Osteocyte (in vitro differentiated cells): ENCODE data around the gene IGF2R. TPM values are rescaled to one million over a fixed set of nuclear protein-coding genes. Genes with fewer than 3 reads are reported as not detected.

ENCODE experiments used
- DNase-seq: peaks from one replicate; pipeline ENCODE4 v3.0.0; 2021; ENCODE audit warnings: mixed read lengths; ENCODE audit not compliant: unreplicated experiment; ENCODE audit errors: extremely low spot score
- H3K27ac Mint-ChIP-seq: one replicate; pipeline ENCODE4 v1.8.0; 2021; ENCODE audit warnings: mild to moderate bottlenecking, mixed read lengths; ENCODE audit not compliant: unreplicated experiment
- H3K27me3 Mint-ChIP-seq: one replicate; pipeline ENCODE4 v1.8.0; 2021; ENCODE audit warnings: mixed read lengths; ENCODE audit not compliant: unreplicated experiment
- H3K36me3 Mint-ChIP-seq: one replicate; pipeline ENCODE4 v1.8.0; 2021; ENCODE audit warnings: mixed read lengths; ENCODE audit not compliant: unreplicated experiment
- H3K4me1 Mint-ChIP-seq: one replicate; pipeline ENCODE4 v1.8.0; 2021; ENCODE audit warnings: mixed read lengths; ENCODE audit not compliant: unreplicated experiment
- H3K4me3 Mint-ChIP-seq: one replicate; pipeline ENCODE4 v1.8.0; 2021; ENCODE audit warnings: mild to moderate bottlenecking, moderate library complexity, mixed read lengths; ENCODE audit not compliant: unreplicated experiment
- H3K9me3 Mint-ChIP-seq: one replicate; pipeline ENCODE4 v1.8.0; 2021; ENCODE audit warnings: mixed read lengths; ENCODE audit not compliant: unreplicated experiment
- CTCF ChIP-seq: fragments of 200-600 bp; sonication (generic); IDR thresholded peaks from 2 replicates; pipeline ENCODE4 v1.5.0; 2021; ENCODE audit warnings: antibody characterized with exemption, mild to moderate bottlenecking, moderate library complexity
- total RNA-seq: library from RNA; stranded (reverse); gene quantifications from 2 replicates; pipeline ENCODE4 v1.2.1, GENCODE V29; 2021

IGF2R gene
- total RNA-seq, 1 donor from 2014 or later: 196 TPM

DNA sequence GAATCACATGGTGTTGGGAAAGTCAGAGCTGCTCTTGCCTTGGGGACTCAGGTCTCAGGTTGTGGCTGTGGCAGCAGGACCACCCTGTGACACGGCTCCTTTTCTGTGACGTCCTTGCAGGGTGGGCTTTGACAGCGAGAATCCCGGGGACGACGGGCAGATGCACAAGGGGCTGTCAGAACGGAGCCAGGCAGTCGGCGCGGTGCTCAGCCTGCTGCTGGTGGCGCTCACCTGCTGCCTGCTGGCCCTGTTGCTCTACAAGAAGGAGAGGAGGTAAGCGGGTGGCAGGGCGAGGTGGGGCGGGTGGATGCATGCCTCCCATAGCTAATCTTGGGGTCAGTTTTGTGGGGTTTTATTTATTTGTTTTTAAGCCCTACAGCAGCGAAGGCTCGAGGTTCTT is 133.5 kb downstream of the IGF2R start:
- Mint-ChIP-seq H3K4me1 (peaks cover 1% of the 10 kb centered on the region), H3K9me3 (no peaks in the 10 kb centered on the region), H3K27me3 (no peaks in the 10 kb centered on the region), H3K4me3 (no peak overlapping the region), H3K27ac (no peak overlapping the region), H3K36me3 (peaks cover 57% of the 10 kb centered on the region)
- no peak for TF ChIP-seq CTCF
- no peak for DNase-seq

- H3K4me1 Mint-ChIP-seq: peaks cover 1% of the 10 kb centered on the region
- peak; percentile 46 for TF ChIP-seq CTCF
- no peaks in the 10 kb centered on the region for H3K9me3 Mint-ChIP-seq
- peaks cover 56% of the 10 kb centered on the region for H3K36me3 Mint-ChIP-seq
- H3K27me3 Mint-ChIP-seq: no peaks in the 10 kb centered on the region
- no peak overlapping the region for H3K4me3 Mint-ChIP-seq
- no peak for DNase-seq
- H3K27ac Mint-ChIP-seq: no peak overlapping the region
Observed at GRCh38 chr6:160102956-160103824, 134.3 kb downstream of the IGF2R start.

- Mint-ChIP-seq H3K4me3 (no peak overlapping the region), H3K36me3 (peaks cover 54% of the 10 kb centered on the region), H3K27me3 (no peaks in the 10 kb centered on the region), H3K27ac (no peak overlapping the region), H3K9me3 (no peaks in the 10 kb centered on the region), H3K4me1 (peaks cover 1% of the 10 kb centered on the region)
- DNase-seq: no peak
- TF ChIP-seq CTCF: no peak
Observed at GRCh38 chr6:160103825-160104100, 134.9 kb downstream of the IGF2R start.

GRCh38 chr6:160104821-160105517 is 136.1 kb downstream of the IGF2R start:
- Mint-ChIP-seq H3K36me3 (peaks cover 56% of the 10 kb centered on the region), H3K27me3 (no peaks in the 10 kb centered on the region), H3K4me1 (no peaks in the 10 kb centered on the region), H3K9me3 (no peaks in the 10 kb centered on the region), H3K4me3 (no peak overlapping the region), H3K27ac (no peak overlapping the region)
- no peak for TF ChIP-seq CTCF
- DNase-seq: no peak

DNA sequence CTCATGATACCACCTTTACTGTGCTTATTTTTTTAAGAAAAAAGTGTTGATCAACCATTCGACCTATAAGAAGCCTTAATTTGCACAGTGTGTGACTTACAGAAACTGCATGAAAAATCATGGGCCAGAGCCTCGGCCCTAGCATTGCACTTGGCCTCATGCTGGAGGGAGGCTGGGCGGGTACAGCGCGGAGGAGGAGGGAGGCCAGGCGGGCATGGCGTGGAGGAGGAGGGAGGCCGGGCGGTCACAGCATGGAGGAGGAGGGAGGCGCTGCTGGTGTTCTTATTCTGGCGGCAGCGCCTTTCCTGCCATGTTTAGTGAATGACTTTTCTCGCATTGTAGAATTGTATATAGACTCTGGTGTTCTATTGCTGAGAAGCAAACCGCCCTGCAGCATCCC is 137.1 kb downstream of the IGF2R start:
- peaks cover 61% of the 10 kb centered on the region for H3K36me3 Mint-ChIP-seq
- no peak for TF ChIP-seq CTCF
- no peaks in the 10 kb centered on the region for H3K9me3 Mint-ChIP-seq
- H3K4me1 Mint-ChIP-seq: no peaks in the 10 kb centered on the region
- no peak overlapping the region for H3K4me3 Mint-ChIP-seq
- no peak overlapping the region for H3K27ac Mint-ChIP-seq
- H3K27me3 Mint-ChIP-seq: no peaks in the 10 kb centered on the region
- no peak for DNase-seq
